Ramos (cell line): ENCODE measurements around the gene FBRS.

Experiments used
- in situ Hi-C: fragments of 300-500 bp; cut with MboI; formaldehyde crosslinking; loops from one replicate; pipeline ENCODE4 v1.14.3; 2022; ENCODE audit warnings: low sequenced_read_pairs; ENCODE audit not compliant: unreplicated experiment

FBRS gene

GRCh38 chr16:30641378-30641982 is 16.8 kb upstream of the FBRS start:
- in situ Hi-C loops, result no loop called here

- in situ Hi-C loops, result no loop called here
Measured at GRCh38 chr16:30644334-30644830, 13.8 kb upstream of the FBRS start.

- in situ Hi-C loops, result no loop called here
Measured at GRCh38 chr16:30645727-30646126, 12.5 kb upstream of the FBRS start.

GRCh38 chr16:30647274-30647571 is 11.0 kb upstream of the FBRS start:
- in situ Hi-C loops, result no loop called here

- in situ Hi-C loops, result loop anchor here (10.0 kb wide), 1 partner anchor 275 kb away; the partner anchor contains the start of gene FBXL19
Measured at GRCh38 chr16:30649725-30650368, 8.4 kb upstream of the FBRS start.

GRCh38 chr16:30650369-30651123 is 7.7 kb upstream of the FBRS start, which contains the start of gene PRR14:
Gene PRR14 (plus strand): TSS chr16:30650960. CDS start chr16:30651646, 686 bp downstream.
- in situ Hi-C loops, result loop anchor here (10.0 kb wide), 1 partner anchor 274 kb away; the partner anchor contains the start of gene FBXL19

- in situ Hi-C loops, result loop anchor here (10.0 kb wide), 1 partner anchor 273 kb away; the partner anchor contains the start of gene FBXL19
Measured at GRCh38 chr16:30651124-30652004, 6.9 kb upstream of the FBRS start.

- in situ Hi-C loops, result loop anchor here (10.0 kb wide), 1 partner anchor 273 kb away; the partner anchor contains the start of gene FBXL19
Measured at GRCh38 chr16:30652005-30652296, 6.3 kb upstream of the FBRS start.

GRCh38 chr16:30652718-30653117 is 5.5 kb upstream of the FBRS start:
- in situ Hi-C loops, result loop anchor here (10.0 kb wide), 1 partner anchor 272 kb away; the partner anchor contains the start of gene FBXL19

- in situ Hi-C loops, result loop anchor here (10.0 kb wide), 1 partner anchor 270 kb away; the partner anchor contains the start of gene FBXL19
Measured at GRCh38 chr16:30654856-30655255, 3.4 kb upstream of the FBRS start.

GRCh38 chr16:30655815-30656347 is 2.4 kb upstream of the FBRS start:
- in situ Hi-C loops, result loop anchor here (10.0 kb wide), 1 partner anchor 269 kb away; the partner anchor contains the start of gene FBXL19

GRCh38 chr16:30656388-30656787 is 1.8 kb upstream of the FBRS start:
- in situ Hi-C loops, result loop anchor here (10.0 kb wide), 1 partner anchor 268 kb away; the partner anchor contains the start of gene FBXL19

GRCh38 chr16:30656974-30657865 is 1.0 kb upstream of the FBRS start:
- in situ Hi-C loops, result loop anchor here (10.0 kb wide), 1 partner anchor 268 kb away; the partner anchor contains the start of gene FBXL19

GRCh38 chr16:30658731-30659506 is 688 bp downstream of the FBRS start:
- in situ Hi-C loops, result loop anchor here (10.0 kb wide), 1 partner anchor 266 kb away; the partner anchor contains the start of gene FBXL19

GRCh38 chr16:30659507-30660423 is 1.5 kb downstream of the FBRS start:
- in situ Hi-C loops, result loop anchor here (10.0 kb wide), 2 partner anchors 75 to 265 kb away; partner anchors contain the start of gene FBXL19

GRCh38 chr16:30660424-30661261 is 2.4 kb downstream of the FBRS start:
- in situ Hi-C loops, result loop anchor here (10.0 kb wide), 1 partner anchor 74 kb away; no protein-coding TSS in a partner anchor
